ENCODE results near the gene EFNA5. TPM values are rescaled to one million over a fixed set of nuclear protein-coding genes. Genes with fewer than 3 reads are reported as not detected.

EFNA5 gene
- total and polyA plus RNA-seq, 5 donors from 2014 or later, result 0.73 TPM; not detected in 4

DNA sequence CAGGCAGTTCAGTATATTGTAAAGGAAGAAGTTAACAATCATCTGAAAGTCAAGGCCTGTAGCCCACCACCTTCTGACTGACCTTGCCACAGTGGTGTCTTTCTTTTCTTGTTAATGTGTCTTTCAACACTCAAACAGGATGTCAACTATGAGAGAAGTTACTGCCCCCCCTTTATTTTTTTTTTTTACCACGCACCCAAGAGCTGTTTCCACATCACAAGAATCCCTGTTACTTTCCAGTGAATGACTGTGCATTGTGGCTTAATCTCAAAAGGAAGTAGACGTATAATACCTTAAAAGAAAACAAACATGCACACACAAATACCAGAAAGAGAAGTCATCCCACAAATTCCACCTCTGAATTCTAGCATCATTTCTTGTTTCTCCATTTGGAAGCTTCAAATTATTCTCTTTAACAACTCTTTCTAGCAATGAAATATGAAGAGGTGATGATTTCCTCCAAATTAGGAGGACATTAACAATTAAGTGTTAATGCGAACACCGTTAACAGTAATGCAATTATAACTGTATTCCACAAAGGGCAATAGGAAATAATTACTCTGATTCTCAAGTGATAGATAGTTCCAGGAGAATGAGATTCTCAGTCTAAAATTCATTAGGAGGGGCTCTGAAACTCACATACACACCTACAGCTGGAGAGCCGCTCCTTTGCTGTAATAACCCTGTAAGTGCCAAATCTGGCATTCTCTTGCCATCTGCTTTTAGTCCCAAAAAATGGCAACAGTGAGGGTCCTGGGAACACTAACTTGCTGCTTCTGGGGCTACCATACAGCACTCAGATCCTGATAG lies 201.0 kb downstream of the EFNA5 start:
- H3K4me3 ChIP-seq (ENCODE audit: low read depth, low read length), result no peak overlapping the region
- H3K4me3 Mint-ChIP-seq, result no peak overlapping the region
- peaks cover 0 to 2% (median 0%) of the 10 kb centered on the region in 7 donors for H3K9me3 Mint-ChIP-seq
- peak overlapping the region in 1 of 3 donors; percentile 26 for H3K27ac Mint-ChIP-seq
- no peaks in the 10 kb centered on the region for H3K36me3 ChIP-seq (ENCODE audit: control insufficient read depth, insufficient read depth, low read length)
- H3K27ac ChIP-seq (ENCODE audit: insufficient read depth, low read length, poor library complexity, severe bottlenecking), result no peak overlapping the region
- DNase-seq, result no peak
- no peaks in the 10 kb centered on the region for H3K27me3 ChIP-seq (ENCODE audit: control insufficient read depth, insufficient read depth, low read length)
- peaks cover 3% of the 10 kb centered on the region for H3K27me3 Mint-ChIP-seq
- no peaks in the 10 kb centered on the region for H3K9me3 ChIP-seq (ENCODE audit: control insufficient read depth in 2 of 2, low read length in 2 of 2)
- no peak for ATAC-seq (ENCODE audit: low read depth in 2 of 2)
- no peaks in the 10 kb centered on the region for H3K36me3 Mint-ChIP-seq
- peaks cover 0 to 8% (median 0%) of the 10 kb centered on the region in 4 donors for H3K4me1 Mint-ChIP-seq
- no peaks in the 10 kb centered on the region for H3K4me1 ChIP-seq (ENCODE audit: control insufficient read depth, insufficient read depth, low read length, poor library complexity, severe bottlenecking)

- DNase-seq (no peak), ATAC-seq (ENCODE audit: low read depth in 2 of 2) (no peak)
- Mint-ChIP-seq H3K9me3 (peaks cover 0 to 2% (median 0%) of the 10 kb centered on the region in 7 donors), H3K27me3 (peaks cover 4% of the 10 kb centered on the region), H3K27ac (peak overlapping the region in 1 of 3 donors; percentile 26), H3K4me3 (no peak overlapping the region), H3K36me3 (no peaks in the 10 kb centered on the region), H3K4me1 (peaks cover 0 to 8% (median 0%) of the 10 kb centered on the region in 4 donors)
- Histone ChIP-seq H3K36me3 (ENCODE audit: control insufficient read depth, insufficient read depth, low read length) (no peaks in the 10 kb centered on the region), H3K27me3 (ENCODE audit: control insufficient read depth, insufficient read depth, low read length) (no peaks in the 10 kb centered on the region), H3K4me1 (ENCODE audit: control insufficient read depth, insufficient read depth, low read length, poor library complexity, severe bottlenecking) (no peaks in the 10 kb centered on the region), H3K27ac (ENCODE audit: insufficient read depth, low read length, poor library complexity, severe bottlenecking) (no peak overlapping the region), H3K4me3 (ENCODE audit: low read depth, low read length) (no peak overlapping the region), H3K9me3 (ENCODE audit: control insufficient read depth in 2 of 2, low read length in 2 of 2) (no peaks in the 10 kb centered on the region)
Measured at GRCh38 chr5:107469064-107469463, 201.7 kb downstream of the EFNA5 start.

DNA sequence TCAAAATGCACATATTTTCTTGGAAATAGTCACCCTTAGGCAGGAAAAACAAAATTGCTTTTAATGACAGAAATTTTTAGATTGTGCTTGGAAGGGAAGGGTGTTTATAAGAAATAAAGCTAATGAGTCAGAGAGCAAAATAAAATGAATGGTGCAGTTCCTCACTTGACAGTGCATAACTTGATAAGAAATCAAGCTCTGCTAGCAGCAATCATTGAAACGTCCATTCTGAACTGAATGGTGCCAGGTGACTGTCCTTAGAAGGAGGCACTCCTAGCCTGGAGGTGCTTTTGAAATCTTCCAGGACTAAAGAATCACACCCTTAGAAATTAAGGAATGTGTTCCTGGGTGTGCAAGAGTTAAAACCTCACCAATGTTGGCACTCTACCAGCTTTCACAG lies 202.5 kb downstream of the EFNA5 start:
- Mint-ChIP-seq H3K4me1 (peaks cover 0 to 8% (median 0%) of the 10 kb centered on the region in 4 donors), H3K27ac (no peak overlapping the region), H3K9me3 (peaks cover 0 to 2% (median 0%) of the 10 kb centered on the region in 7 donors), H3K4me3 (no peak overlapping the region), H3K36me3 (no peaks in the 10 kb centered on the region), H3K27me3 (peaks cover 4% of the 10 kb centered on the region)
- no peaks in the 10 kb centered on the region for H3K27me3 ChIP-seq (ENCODE audit: control insufficient read depth, insufficient read depth, low read length)
- ATAC-seq (ENCODE audit: low read depth in 2 of 2) (no peak), DNase-seq (no peak)
- H3K36me3 ChIP-seq (ENCODE audit: control insufficient read depth, insufficient read depth, low read length), result no peaks in the 10 kb centered on the region
- H3K27ac ChIP-seq (ENCODE audit: insufficient read depth, low read length, poor library complexity, severe bottlenecking), result no peak overlapping the region
- no peak overlapping the region for H3K4me3 ChIP-seq (ENCODE audit: low read depth, low read length)
- H3K4me1 ChIP-seq (ENCODE audit: control insufficient read depth, insufficient read depth, low read length, poor library complexity, severe bottlenecking), result no peaks in the 10 kb centered on the region
- no peaks in the 10 kb centered on the region for H3K9me3 ChIP-seq (ENCODE audit: control insufficient read depth in 2 of 2, low read length in 2 of 2)

DNA sequence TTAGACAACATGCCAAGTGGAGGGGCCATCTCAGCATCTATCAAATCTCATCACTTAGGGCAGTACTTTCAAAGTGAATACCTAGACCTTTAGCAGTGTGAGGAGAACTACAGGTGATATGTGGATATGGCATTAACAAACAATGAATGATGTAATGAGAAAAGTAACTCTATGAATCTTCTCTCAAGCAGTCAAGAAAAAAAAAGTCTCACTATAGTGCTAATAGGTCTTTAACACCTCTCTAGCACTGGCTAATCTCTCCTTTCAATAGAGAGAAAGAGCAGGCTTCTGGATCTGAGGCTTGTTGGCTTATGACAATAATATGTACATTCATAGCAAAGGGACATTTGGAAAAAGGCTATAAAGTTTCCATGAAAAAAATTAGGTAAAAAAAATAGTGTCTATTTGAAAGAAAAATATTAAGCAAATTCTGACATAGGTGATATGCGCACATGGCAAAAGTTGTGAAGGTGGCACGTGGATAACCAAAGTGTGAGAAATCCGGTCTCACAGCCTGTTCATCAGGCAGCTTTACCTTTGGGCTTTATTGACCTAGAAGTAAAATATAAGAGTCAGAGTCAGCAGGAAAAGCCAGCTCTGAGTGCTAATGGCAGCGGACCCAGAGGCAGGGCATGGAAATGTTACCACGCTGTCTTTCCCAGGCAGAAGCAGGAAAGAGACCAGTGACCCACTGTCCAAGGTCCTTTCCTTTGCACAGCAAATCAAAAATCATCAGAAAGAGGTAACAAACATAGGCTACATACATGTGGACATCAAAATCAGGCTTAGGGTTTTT lies 203.4 kb downstream of the EFNA5 start:
- Mint-ChIP-seq H3K4me1 (peaks cover 0 to 4% (median 0%) of the 10 kb centered on the region in 4 donors), H3K9me3 (peaks cover 0 to 4% (median 0%) of the 10 kb centered on the region in 7 donors), H3K36me3 (no peaks in the 10 kb centered on the region), H3K27me3 (peaks cover 4% of the 10 kb centered on the region), H3K4me3 (no peak overlapping the region), H3K27ac (no peak overlapping the region)
- no peaks in the 10 kb centered on the region for H3K27me3 ChIP-seq (ENCODE audit: control insufficient read depth, insufficient read depth, low read length)
- no peaks in the 10 kb centered on the region for H3K36me3 ChIP-seq (ENCODE audit: control insufficient read depth, insufficient read depth, low read length)
- DNase-seq (no peak), ATAC-seq (ENCODE audit: low read depth in 2 of 2) (no peak)
- H3K9me3 ChIP-seq (ENCODE audit: control insufficient read depth in 2 of 2, low read length in 2 of 2), result no peaks in the 10 kb centered on the region
- H3K4me3 ChIP-seq (ENCODE audit: low read depth, low read length), result no peak overlapping the region
- H3K27ac ChIP-seq (ENCODE audit: insufficient read depth, low read length, poor library complexity, severe bottlenecking), result no peak overlapping the region
- H3K4me1 ChIP-seq (ENCODE audit: control insufficient read depth, insufficient read depth, low read length, poor library complexity, severe bottlenecking), result no peaks in the 10 kb centered on the region

- Histone ChIP-seq H3K27ac (ENCODE audit: insufficient read depth, low read length, poor library complexity, severe bottlenecking) (no peak overlapping the region), H3K36me3 (ENCODE audit: control insufficient read depth, insufficient read depth, low read length) (no peaks in the 10 kb centered on the region), H3K27me3 (ENCODE audit: control insufficient read depth, insufficient read depth, low read length) (no peaks in the 10 kb centered on the region), H3K4me3 (ENCODE audit: low read depth, low read length) (no peak overlapping the region), H3K4me1 (ENCODE audit: control insufficient read depth, insufficient read depth, low read length, poor library complexity, severe bottlenecking) (no peaks in the 10 kb centered on the region), H3K9me3 (ENCODE audit: control insufficient read depth in 2 of 2, low read length in 2 of 2) (no peaks in the 10 kb centered on the region)
- H3K27ac Mint-ChIP-seq, result no peak overlapping the region
- peaks cover 0 to 4% (median 0%) of the 10 kb centered on the region in 4 donors for H3K4me1 Mint-ChIP-seq
- no peaks in the 10 kb centered on the region for H3K36me3 Mint-ChIP-seq
- DNase-seq (no peak), ATAC-seq (ENCODE audit: low read depth in 2 of 2) (no peak)
- H3K4me3 Mint-ChIP-seq, result no peak overlapping the region
- H3K27me3 Mint-ChIP-seq, result peaks cover 4% of the 10 kb centered on the region
- peaks cover 0 to 4% (median 0%) of the 10 kb centered on the region in 7 donors for H3K9me3 Mint-ChIP-seq
Measured at GRCh38 chr5:107466233-107466769, 204.4 kb downstream of the EFNA5 start.

- H3K4me3 ChIP-seq (ENCODE audit: low read depth, low read length), result no peak overlapping the region
- ATAC-seq (ENCODE audit: low read depth in 2 of 2) (no peak), DNase-seq (no peak)
- no peaks in the 10 kb centered on the region for H3K36me3 ChIP-seq (ENCODE audit: control insufficient read depth, insufficient read depth, low read length)
- Mint-ChIP-seq H3K9me3 (peaks cover 0 to 4% (median 0%) of the 10 kb centered on the region in 7 donors), H3K4me3 (no peak overlapping the region), H3K27me3 (peaks cover 4% of the 10 kb centered on the region), H3K4me1 (peaks cover 0 to 4% (median 0%) of the 10 kb centered on the region in 4 donors), H3K36me3 (no peaks in the 10 kb centered on the region), H3K27ac (no peak overlapping the region)
- H3K27me3 ChIP-seq (ENCODE audit: control insufficient read depth, insufficient read depth, low read length), result no peaks in the 10 kb centered on the region
- no peaks in the 10 kb centered on the region for H3K4me1 ChIP-seq (ENCODE audit: control insufficient read depth, insufficient read depth, low read length, poor library complexity, severe bottlenecking)
- no peak overlapping the region for H3K27ac ChIP-seq (ENCODE audit: insufficient read depth, low read length, poor library complexity, severe bottlenecking)
- no peaks in the 10 kb centered on the region for H3K9me3 ChIP-seq (ENCODE audit: control insufficient read depth in 2 of 2, low read length in 2 of 2)
Measured at GRCh38 chr5:107464876-107465275, 205.9 kb downstream of the EFNA5 start.

DNA sequence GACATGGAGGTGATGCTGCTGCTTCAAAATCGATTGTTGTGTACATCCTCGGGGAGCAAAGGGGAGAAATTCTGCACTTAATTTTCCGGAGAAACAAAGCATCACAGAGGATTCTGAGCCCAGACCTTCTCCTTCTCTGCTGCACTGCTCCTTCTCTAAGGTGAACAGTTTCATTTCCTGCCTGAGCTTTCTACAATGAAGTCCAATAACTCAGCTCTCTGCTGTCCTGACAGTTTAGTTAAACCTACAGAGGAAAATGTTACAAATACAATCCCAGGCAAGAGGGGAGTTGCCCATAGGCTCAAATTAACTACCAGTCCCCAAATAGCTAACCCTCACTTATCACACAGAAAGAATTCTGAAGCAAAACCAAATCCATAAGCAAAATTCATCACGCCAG lies 206.3 kb downstream of the EFNA5 start:
- Histone ChIP-seq H3K27me3 (ENCODE audit: control insufficient read depth, insufficient read depth, low read length) (no peaks in the 10 kb centered on the region), H3K9me3 (ENCODE audit: control insufficient read depth in 2 of 2, low read length in 2 of 2) (no peaks in the 10 kb centered on the region), H3K27ac (ENCODE audit: insufficient read depth, low read length, poor library complexity, severe bottlenecking) (no peak overlapping the region), H3K36me3 (ENCODE audit: control insufficient read depth, insufficient read depth, low read length) (no peaks in the 10 kb centered on the region), H3K4me1 (ENCODE audit: control insufficient read depth, insufficient read depth, low read length, poor library complexity, severe bottlenecking) (no peaks in the 10 kb centered on the region), H3K4me3 (ENCODE audit: low read depth, low read length) (no peak overlapping the region)
- no peak for DNase-seq
- Mint-ChIP-seq H3K27me3 (peaks cover 4% of the 10 kb centered on the region), H3K36me3 (no peaks in the 10 kb centered on the region), H3K9me3 (peaks cover 0 to 4% (median 0%) of the 10 kb centered on the region in 7 donors), H3K4me3 (no peak overlapping the region), H3K27ac (peak overlapping the region in 1 of 3 donors; percentile 17), H3K4me1 (peaks cover 0 to 3% (median 0%) of the 10 kb centered on the region in 4 donors)
- no peak for ATAC-seq (ENCODE audit: low read depth in 2 of 2)

Measured in CD4-positive, CD25-positive, alpha-beta regulatory T cell (primary cell).